Ureter (tissue), 1 donor: ENCODE results near the gene GTPBP6. TPM values are rescaled to one million over a fixed set of nuclear protein-coding genes. Genes with fewer than 3 reads are reported as not detected.

Experiments
- DNase-seq: peaks from one replicate; pipeline ENCODE4 v3.0.0-alpha.2; 2020; ENCODE audit warnings: low spot score
- total RNA-seq: library from RNA; stranded (reverse); gene quantifications from one replicate; pipeline ENCODE4 v1.2.4, GENCODE V29; 2023
- donor health status: DM: yes; HTN: yes; CAD: no.

GTPBP6 gene
- total RNA-seq, 1 donor from 2014 or later, result 57.5 TPM

- peak; percentile 53 for DNase-seq
Measured at GRCh38 chrX:264634-265455, 53.8 kb downstream of the GTPBP6 start.

GRCh38 chrX:264006-264405 lies 54.6 kb downstream of the GTPBP6 start:
- DNase-seq, result peak; percentile 39

GRCh38 chrX:262381-262909 lies 56.2 kb downstream of the GTPBP6 start:
- DNase-seq, result peak; percentile 42

GRCh38 chrX:261919-262352 lies 56.7 kb downstream of the GTPBP6 start:
- peak; percentile 36 for DNase-seq

GRCh38 chrX:261167-261918 lies 57.3 kb downstream of the GTPBP6 start:
- DNase-seq, result peak; percentile 58

GRCh38 chrX:259692-260355 lies 58.8 kb downstream of the GTPBP6 start:
- peak; percentile 38 for DNase-seq

- peak; percentile 33 for DNase-seq
Measured at GRCh38 chrX:258291-259040, 60.1 kb downstream of the GTPBP6 start.

- DNase-seq, result peak; percentile 36
Measured at GRCh38 chrX:257681-258289, 60.8 kb downstream of the GTPBP6 start.

- DNase-seq, result peak; percentile 27
Measured at GRCh38 chrX:257054-257453, 61.5 kb downstream of the GTPBP6 start.

GRCh38 chrX:255923-256331 lies 62.7 kb downstream of the GTPBP6 start:
- peak; percentile 35 for DNase-seq

Other genes starting within 250 kb of the GTPBP6 start
- 15.1 TPM for gene PLCXD1, start 37.4 kb downstream of the GTPBP6 start, total RNA-seq
- 18.7 TPM for gene PPP2R3B, start 68.1 kb upstream of the GTPBP6 start, total RNA-seq